Measurements from ENCODE around the gene SYNGR2. TPM values are rescaled to one million over a fixed set of nuclear protein-coding genes. Genes with fewer than 3 reads are reported as not detected.
A peak's percentile ranks its signal among the peaks of the same experiment; 100 is the strongest.

Gene SYNGR2
- total and polyA plus RNA-seq, 9 of the 15 experiments (the other 6 are each of a cell fraction or from before 2014, with no cell fraction given): 1.4 to 173 (median 87.8) TPM

- TF ChIP-seq SIN3A (IDR thresholded peaks at IDR 0.05; ENCODE audit: borderline replicate concordance in 2 of 2, control insufficient read depth in 1 of 2, low read depth in 2 of 2, low read length in 2 of 2) (no peak), CHD4 (IDR thresholded peaks at IDR 0.05; ENCODE audit: insufficient read depth, insufficient replicate concordance, low read depth, low read length, poor library complexity, severe bottlenecking) (peak; percentile 58), SUPT5H (IDR thresholded peaks at IDR 0.05) (no peak), ZBTB5 (IDR thresholded peaks at IDR 0.05) (no peak), PHF20 (IDR thresholded peaks at IDR 0.05; ENCODE audit: partially characterized antibody) (peak; percentile 73), FOXO4 (CRISPR knock-in tag; IDR thresholded peaks at IDR 0.05) (no peak), TCF15 (CRISPR knock-in tag; IDR thresholded peaks at IDR 0.05) (no peak), TEAD1 (CRISPR knock-in tag; IDR thresholded peaks at IDR 0.05) (0 out of 4 replicates have a peak, but pooled peaks of 1 of the 2 experiments have one; percentile 16), TAF15 (IDR thresholded peaks at IDR 0.05; ENCODE audit: low read depth, low read length) (no peak), ZBTB11 (CRISPR knock-in tag; IDR thresholded peaks at IDR 0.05) (0 out of 6 replicates have a peak, but pooled peaks of 1 of the 3 experiments have one; percentile 16), RFX7 (CRISPR knock-in tag; IDR thresholded peaks at IDR 0.05) (no peak), TOE1 (IDR thresholded peaks at IDR 0.05; ENCODE audit: borderline replicate concordance) (0 out of 2 replicates have a peak, but pooled peaks have one; percentile 22), TOE1 (CRISPR knock-in tag; IDR thresholded peaks at IDR 0.05; ENCODE audit: borderline replicate concordance, low read depth) (no peak), GATA2 (CRISPR knock-in tag; IDR thresholded peaks at IDR 0.05) (0 out of 2 replicates have a peak, but pooled peaks have one; percentile 32), NFE2L1 (tag; IDR thresholded peaks at IDR 0.05; ENCODE audit: borderline replicate concordance, low read depth) (no peak), MTF1 (CRISPR knock-in tag; IDR thresholded peaks at IDR 0.05; ENCODE audit: borderline replicate concordance) (no peak)
These were observed 21.9 kb upstream of the SYNGR2 start (continued) for GRCh38 chr17:78146471-78146869.

All from K562 (cell line).